MM.1S (cell line): ENCODE data around the gene BAIAP3.

Experiments
- CTCF ChIP-seq: fragments of 300-600 bp; sonication (generic); IDR thresholded peaks from 2 replicates; pipeline ENCODE4 v1.5.1; 2016; ENCODE audit warnings: antibody characterized with exemption, low read length, mixed read lengths
- EZH2phosphoT487 ChIP-seq: fragments of 300-600 bp; sonication (generic); IDR thresholded peaks from 2 replicates; pipeline ENCODE4 v1.6.1; 2018; ENCODE audit warnings: antibody characterized with exemption, low read length

DNA sequence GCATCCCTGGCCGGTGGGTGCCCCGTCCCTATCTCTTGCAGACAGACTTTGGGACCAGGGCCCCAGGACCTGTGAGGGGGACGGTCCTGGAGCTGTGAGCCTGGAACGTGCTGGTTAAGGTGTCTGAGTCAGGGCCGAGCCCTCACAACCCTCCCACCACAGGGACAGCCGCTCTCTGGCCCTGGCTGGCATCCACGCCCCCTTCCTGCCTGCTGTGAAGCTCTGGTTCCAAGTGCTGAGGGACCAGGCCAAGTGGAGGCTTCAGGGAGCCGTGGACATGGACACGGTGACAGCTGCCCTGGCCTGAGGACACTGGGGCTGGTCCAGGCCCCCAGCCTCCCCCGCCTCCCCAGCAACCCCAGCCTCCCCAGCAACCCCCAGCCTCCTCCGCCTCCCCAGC lies 11.6 kb downstream of the BAIAP3 start:
- TF ChIP-seq CTCF (no peak), EZH2phosphoT487 (no peak)
